ENCODE data around the gene RIN1.

DNA sequence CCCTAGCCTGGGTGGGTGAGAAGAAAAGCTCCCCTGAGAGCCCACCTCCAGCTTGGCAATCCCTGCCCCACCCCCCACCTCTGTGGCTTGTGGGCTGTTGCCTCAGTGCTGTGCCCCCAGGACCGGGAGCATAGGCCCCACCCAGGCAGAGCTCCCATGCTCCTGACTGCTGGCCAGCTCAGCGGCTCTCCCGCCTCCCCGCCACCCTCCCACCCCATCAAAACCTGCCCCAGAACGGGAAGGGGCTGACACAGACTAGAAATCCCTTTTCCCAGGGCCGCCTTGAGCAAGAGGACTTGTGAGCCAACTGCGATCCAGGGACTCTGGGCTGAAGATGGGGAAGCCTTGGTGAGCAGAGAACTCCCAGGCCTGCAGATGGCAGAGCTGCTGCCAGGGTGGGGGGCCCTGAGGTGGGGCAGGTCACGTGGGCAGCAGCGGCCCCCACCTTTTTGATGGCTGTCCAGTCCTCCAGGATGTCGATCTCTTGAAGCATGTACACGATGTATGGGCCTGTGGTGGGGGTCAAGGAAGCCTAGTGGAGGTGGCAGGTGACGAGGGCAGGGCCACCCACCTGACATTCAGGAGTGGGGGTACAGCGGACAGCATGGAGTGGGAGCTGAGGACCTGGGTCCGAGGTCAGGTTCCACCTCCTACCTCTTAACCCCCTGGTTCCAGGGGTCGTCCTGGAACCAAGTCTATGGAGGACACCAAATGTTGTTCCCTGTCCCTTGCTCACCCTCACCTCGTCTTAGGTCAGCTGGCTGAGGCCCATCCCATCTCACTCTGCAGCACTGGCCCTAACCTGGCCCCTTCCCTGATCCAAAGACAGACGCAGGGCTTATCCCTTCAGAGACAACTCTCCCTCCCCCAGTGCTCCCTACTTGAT, 2.3 kb upstream of the RIN1 start:
- TF ChIP-seq POLR2A (IDR thresholded peaks at IDR 0.05) = no peak
- TF ChIP-seq, protein P1, sequence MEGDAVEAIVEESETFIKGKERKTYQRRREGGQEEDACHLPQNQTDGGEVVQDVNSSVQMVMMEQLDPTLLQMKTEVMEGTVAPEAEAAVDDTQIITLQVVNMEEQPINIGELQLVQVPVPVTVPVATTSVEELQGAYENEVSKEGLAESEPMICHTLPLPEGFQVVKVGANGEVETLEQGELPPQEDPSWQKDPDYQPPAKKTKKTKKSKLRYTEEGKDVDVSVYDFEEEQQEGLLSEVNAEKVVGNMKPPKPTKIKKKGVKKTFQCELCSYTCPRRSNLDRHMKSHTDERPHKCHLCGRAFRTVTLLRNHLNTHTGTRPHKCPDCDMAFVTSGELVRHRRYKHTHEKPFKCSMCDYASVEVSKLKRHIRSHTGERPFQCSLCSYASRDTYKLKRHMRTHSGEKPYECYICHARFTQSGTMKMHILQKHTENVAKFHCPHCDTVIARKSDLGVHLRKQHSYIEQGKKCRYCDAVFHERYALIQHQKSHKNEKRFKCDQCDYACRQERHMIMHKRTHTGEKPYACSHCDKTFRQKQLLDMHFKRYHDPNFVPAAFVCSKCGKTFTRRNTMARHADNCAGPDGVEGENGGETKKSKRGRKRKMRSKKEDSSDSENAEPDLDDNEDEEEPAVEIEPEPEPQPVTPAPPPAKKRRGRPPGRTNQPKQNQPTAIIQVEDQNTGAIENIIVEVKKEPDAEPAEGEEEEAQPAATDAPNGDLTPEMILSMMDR (IDR thresholded peaks at IDR 0.05) = no peak
